Measurements from ENCODE around the gene CACHD1. TPM values are rescaled to one million over a fixed set of nuclear protein-coding genes. Genes with fewer than 3 reads are reported as not detected.

The CACHD1 gene
- total RNA-seq, 1 experiment from 2014 or later, result 29.9 TPM

- TF ChIP-seq SIN3A (IDR thresholded peaks at IDR 0.05; ENCODE audit: borderline replicate concordance, insufficient read depth, low read depth, low read length) (no peak), POLR2AphosphoS5 (IDR thresholded peaks at IDR 0.05; ENCODE audit: low read depth, low read length) (no peak), TCF7L2 (IDR thresholded peaks at IDR 0.05; ENCODE audit: low read depth, low read length) (no peak)
- TF ChIP-seq, protein P1, sequence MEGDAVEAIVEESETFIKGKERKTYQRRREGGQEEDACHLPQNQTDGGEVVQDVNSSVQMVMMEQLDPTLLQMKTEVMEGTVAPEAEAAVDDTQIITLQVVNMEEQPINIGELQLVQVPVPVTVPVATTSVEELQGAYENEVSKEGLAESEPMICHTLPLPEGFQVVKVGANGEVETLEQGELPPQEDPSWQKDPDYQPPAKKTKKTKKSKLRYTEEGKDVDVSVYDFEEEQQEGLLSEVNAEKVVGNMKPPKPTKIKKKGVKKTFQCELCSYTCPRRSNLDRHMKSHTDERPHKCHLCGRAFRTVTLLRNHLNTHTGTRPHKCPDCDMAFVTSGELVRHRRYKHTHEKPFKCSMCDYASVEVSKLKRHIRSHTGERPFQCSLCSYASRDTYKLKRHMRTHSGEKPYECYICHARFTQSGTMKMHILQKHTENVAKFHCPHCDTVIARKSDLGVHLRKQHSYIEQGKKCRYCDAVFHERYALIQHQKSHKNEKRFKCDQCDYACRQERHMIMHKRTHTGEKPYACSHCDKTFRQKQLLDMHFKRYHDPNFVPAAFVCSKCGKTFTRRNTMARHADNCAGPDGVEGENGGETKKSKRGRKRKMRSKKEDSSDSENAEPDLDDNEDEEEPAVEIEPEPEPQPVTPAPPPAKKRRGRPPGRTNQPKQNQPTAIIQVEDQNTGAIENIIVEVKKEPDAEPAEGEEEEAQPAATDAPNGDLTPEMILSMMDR (IDR thresholded peaks at IDR 0.05), result no peak
- TF ChIP-seq, protein P2, sequence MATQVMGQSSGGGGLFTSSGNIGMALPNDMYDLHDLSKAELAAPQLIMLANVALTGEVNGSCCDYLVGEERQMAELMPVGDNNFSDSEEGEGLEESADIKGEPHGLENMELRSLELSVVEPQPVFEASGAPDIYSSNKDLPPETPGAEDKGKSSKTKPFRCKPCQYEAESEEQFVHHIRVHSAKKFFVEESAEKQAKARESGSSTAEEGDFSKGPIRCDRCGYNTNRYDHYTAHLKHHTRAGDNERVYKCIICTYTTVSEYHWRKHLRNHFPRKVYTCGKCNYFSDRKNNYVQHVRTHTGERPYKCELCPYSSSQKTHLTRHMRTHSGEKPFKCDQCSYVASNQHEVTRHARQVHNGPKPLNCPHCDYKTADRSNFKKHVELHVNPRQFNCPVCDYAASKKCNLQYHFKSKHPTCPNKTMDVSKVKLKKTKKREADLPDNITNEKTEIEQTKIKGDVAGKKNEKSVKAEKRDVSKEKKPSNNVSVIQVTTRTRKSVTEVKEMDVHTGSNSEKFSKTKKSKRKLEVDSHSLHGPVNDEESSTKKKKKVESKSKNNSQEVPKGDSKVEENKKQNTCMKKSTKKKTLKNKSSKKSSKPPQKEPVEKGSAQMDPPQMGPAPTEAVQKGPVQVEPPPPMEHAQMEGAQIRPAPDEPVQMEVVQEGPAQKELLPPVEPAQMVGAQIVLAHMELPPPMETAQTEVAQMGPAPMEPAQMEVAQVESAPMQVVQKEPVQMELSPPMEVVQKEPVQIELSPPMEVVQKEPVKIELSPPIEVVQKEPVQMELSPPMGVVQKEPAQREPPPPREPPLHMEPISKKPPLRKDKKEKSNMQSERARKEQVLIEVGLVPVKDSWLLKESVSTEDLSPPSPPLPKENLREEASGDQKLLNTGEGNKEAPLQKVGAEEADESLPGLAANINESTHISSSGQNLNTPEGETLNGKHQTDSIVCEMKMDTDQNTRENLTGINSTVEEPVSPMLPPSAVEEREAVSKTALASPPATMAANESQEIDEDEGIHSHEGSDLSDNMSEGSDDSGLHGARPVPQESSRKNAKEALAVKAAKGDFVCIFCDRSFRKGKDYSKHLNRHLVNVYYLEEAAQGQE (IDR thresholded peaks at IDR 0.05; ENCODE audit: insufficient read depth in 1 of 2, low read depth in 2 of 2, low read length in 1 of 2), result no peak
- intact Hi-C loops (cut with micrococcal nuclease; ENCODE audit: unreplicated experiment) (no loop called here), in situ Hi-C loops (cut with HindIII; ENCODE audit: low pct_unique_long_range_greater_than_20kb, low sequenced_read_pairs) (no loop called here)
- Histone ChIP-seq H3K27ac (ENCODE audit: low read length) (0 out of 2 replicates have a peak overlapping the region, but pooled peaks have one; percentile 1), H3K4me1 (ENCODE audit: control insufficient read depth, insufficient read depth, low read length) (peaks cover 20% of the 10 kb centered on the region), H3K4me3 (ENCODE audit: low read depth in 2 of 2, low read length in 2 of 2) (no peak overlapping the region), H3K36me3 (ENCODE audit: control insufficient read depth, insufficient read depth, low read length) (no peaks in the 10 kb centered on the region), H3K9me3 (ENCODE audit: control insufficient read depth, insufficient read depth, low read depth, low read length) (no peaks in the 10 kb centered on the region), H3K27me3 (ENCODE audit: control insufficient read depth, insufficient read depth, low read length) (no peaks in the 10 kb centered on the region)
- DNase-seq (ENCODE audit: low read depth, low spot score) (no peak), ATAC-seq (no peak)
- ChIA-PET CTCF (interaction anchor here (0.6 kb wide), 1 partner anchor 298 kb away, joined by 7 read pairs; no protein-coding TSS in a partner anchor), POLR2A (no interaction called here)
- BruUV-seq (replicated peaks), result no TSS peak
Measured at GRCh38 chr1:64540265-64540791, 70.4 kb downstream of the CACHD1 start.

GRCh38 chr1:64542118-64542517 is 72.2 kb downstream of the CACHD1 start:
- TF ChIP-seq POLR2AphosphoS5 (IDR thresholded peaks at IDR 0.05; ENCODE audit: low read depth, low read length), result no peak
- TF ChIP-seq TCF7L2 (IDR thresholded peaks at IDR 0.05; ENCODE audit: low read depth, low read length), result no peak
- TF ChIP-seq, protein P2 (IDR thresholded peaks at IDR 0.05; ENCODE audit: insufficient read depth in 1 of 2, low read depth in 2 of 2, low read length in 1 of 2), result no peak
- no peak for TF ChIP-seq SIN3A (IDR thresholded peaks at IDR 0.05; ENCODE audit: borderline replicate concordance, insufficient read depth, low read depth, low read length)
- TF ChIP-seq, protein P1 (IDR thresholded peaks at IDR 0.05), result no peak
- Histone ChIP-seq H3K4me1 (ENCODE audit: control insufficient read depth, insufficient read depth, low read length) (peaks cover 14% of the 10 kb centered on the region), H3K27me3 (ENCODE audit: control insufficient read depth, insufficient read depth, low read length) (no peaks in the 10 kb centered on the region), H3K36me3 (ENCODE audit: control insufficient read depth, insufficient read depth, low read length) (no peaks in the 10 kb centered on the region), H3K4me3 (ENCODE audit: low read depth in 2 of 2, low read length in 2 of 2) (no peak overlapping the region), H3K9me3 (ENCODE audit: control insufficient read depth, insufficient read depth, low read depth, low read length) (no peaks in the 10 kb centered on the region), H3K27ac (ENCODE audit: low read length) (no peak overlapping the region)
- in situ Hi-C loops (cut with HindIII; ENCODE audit: low pct_unique_long_range_greater_than_20kb, low sequenced_read_pairs) (no loop called here), intact Hi-C loops (cut with micrococcal nuclease; ENCODE audit: unreplicated experiment) (no loop called here)
- CTCF ChIA-PET, result no interaction called here
- POLR2A ChIA-PET, result interaction anchor here (0.6 kb wide), 1 partner anchor 135 kb away, joined by 3 read pairs; no protein-coding TSS in a partner anchor
- DNase-seq (ENCODE audit: low read depth, low spot score) (no peak), ATAC-seq (no peak)
- BruUV-seq (replicated peaks), result no TSS peak
